ENCODE results near the gene SERTAD3.
"Not testable (repeated sequence)": the region's sequence is repeated elsewhere in the genome, so short reads cannot be mapped to it uniquely, and the experiment has no call there.

SERTAD3 gene

GRCh38 chr19:40424637-40425449 is 19.3 kb downstream of the SERTAD3 start:
- peak in 1 of 2 experiments; percentile 36 for DNase-seq

GRCh38 chr19:40423938-40424337 is 20.2 kb downstream of the SERTAD3 start:
- no peak for DNase-seq

GRCh38 chr19:40422748-40423566 is 21.2 kb downstream of the SERTAD3 start:
- no peak for DNase-seq

- no peak for DNase-seq
These were observed 22.0 kb downstream of the SERTAD3 start for GRCh38 chr19:40421993-40422747.

GRCh38 chr19:40420766-40421765 is 23.1 kb downstream of the SERTAD3 start:
- peak; percentile 79 to 85 for DNase-seq

- DNase-seq = no peak
These were observed 23.7 kb downstream of the SERTAD3 start for GRCh38 chr19:40420451-40420765.

GRCh38 chr19:40419780-40420179 is 24.4 kb downstream of the SERTAD3 start:
- DNase-seq = no peak

- DNase-seq = no peak
These were observed 25.0 kb downstream of the SERTAD3 start for GRCh38 chr19:40419066-40419612.

GRCh38 chr19:40418040-40418439 is 26.1 kb downstream of the SERTAD3 start:
- no peak for DNase-seq

- no peak for DNase-seq
These were observed 26.5 kb downstream of the SERTAD3 start for GRCh38 chr19:40417643-40417981.

GRCh38 chr19:40416918-40417642 is 27.1 kb downstream of the SERTAD3 start:
- DNase-seq = peak; percentile 65 to 75

GRCh38 chr19:40415768-40416167 is 28.4 kb downstream of the SERTAD3 start:
- DNase-seq = no peak

GRCh38 chr19:40414542-40415535 is 29.3 kb downstream of the SERTAD3 start:
- no peak for DNase-seq

GRCh38 chr19:40413291-40413845 is 30.8 kb downstream of the SERTAD3 start, which contains the start of gene PRX:
Gene PRX (minus strand): TSS chr19:40413378. CDS start chr19:40407932, 5,446 bp downstream.
- no peak for DNase-seq

GRCh38 chr19:40412866-40413265 is 31.3 kb downstream of the SERTAD3 start:
- no peak for DNase-seq

- DNase-seq = no peak
These were observed 32.1 kb downstream of the SERTAD3 start for GRCh38 chr19:40411958-40412499.

GRCh38 chr19:40411125-40411842 is 32.9 kb downstream of the SERTAD3 start:
- DNase-seq = no peak

GRCh38 chr19:40410030-40410389 is 34.1 kb downstream of the SERTAD3 start:
- DNase-seq = no peak

GRCh38 chr19:40408598-40408925 is 35.6 kb downstream of the SERTAD3 start:
- not testable (repeated sequence) for DNase-seq

Data from SW 1271 (cell line).